Measurements from ENCODE around the gene KIAA1549. TPM values are rescaled to one million over a fixed set of nuclear protein-coding genes. Genes with fewer than 3 reads are reported as not detected.

The KIAA1549 gene
- total and polyA plus RNA-seq, 9 of the 15 experiments (the other 6 are each of a cell fraction or from before 2014, with no cell fraction given), result 0.01 to 0.29 (median 0.07) TPM

DNA sequence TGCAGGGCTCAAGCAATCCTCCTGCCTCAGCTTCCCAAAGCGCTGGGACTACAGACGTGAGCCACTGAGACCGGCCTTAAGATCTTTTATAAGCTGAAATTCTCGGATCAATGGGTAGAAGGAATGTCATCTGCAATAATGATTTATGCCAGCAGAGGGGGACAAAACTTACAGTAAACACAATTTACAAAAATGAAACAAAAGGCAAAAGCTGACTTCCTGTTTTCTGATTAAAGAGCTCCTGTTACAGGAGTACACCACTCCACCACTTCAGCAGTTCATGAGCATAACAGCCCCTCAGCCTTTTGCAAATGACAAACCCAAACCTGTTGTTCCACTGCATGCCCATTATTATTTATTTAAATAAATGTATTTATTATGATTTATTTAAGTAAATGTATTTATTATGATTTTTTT lies 94.7 kb downstream of the KIAA1549 start (continued):
- no peak for TF ChIP-seq ZNF165 (CRISPR knock-in tag; IDR thresholded peaks at IDR 0.05; ENCODE audit: borderline replicate concordance)

DNA sequence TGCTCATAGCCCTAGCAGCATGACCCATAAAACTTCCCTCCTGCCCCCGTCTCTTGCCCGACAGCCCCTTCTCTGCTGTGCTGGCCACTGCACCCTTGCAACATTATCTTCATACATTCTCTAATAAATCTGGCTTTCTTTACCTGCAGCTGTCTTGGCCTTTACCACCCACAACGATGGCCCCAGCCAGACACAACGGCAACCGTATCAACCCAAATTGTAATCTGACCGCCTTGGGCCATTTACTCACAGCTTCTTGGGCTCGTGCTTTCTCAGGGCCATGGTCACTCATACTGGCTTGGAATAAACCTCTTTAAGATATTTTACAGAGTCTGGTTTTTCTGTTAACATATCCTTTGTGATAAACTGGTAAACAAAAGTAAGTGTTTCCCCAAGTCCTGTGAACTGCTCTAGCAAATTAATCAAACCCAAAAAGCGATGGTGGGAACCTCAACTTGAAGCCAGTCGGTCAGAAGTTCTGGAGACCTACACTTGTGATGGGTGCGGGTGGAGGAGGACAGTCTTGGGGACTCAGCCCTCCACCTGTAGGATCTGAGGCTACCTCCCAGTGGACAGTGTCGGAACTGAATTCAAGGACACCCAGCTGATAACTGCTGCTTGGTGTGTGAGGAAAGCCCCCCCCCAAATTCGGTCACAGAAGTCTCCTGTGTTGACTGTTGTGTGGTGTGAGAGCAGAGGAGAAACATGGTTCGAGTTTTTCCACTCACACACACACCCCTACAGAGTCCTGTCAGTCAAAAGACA lies 95.6 kb downstream of the KIAA1549 start:
- no peaks in the 10 kb centered on the region for H3K36me3 ChIP-seq (ENCODE audit: control insufficient read depth, insufficient read depth, low read length)
- no peaks in the 10 kb centered on the region for H3K9me3 ChIP-seq (replicated peaks; ENCODE audit: control insufficient read depth, insufficient read depth, low read depth, low read length)
- TF ChIP-seq, protein P1, sequence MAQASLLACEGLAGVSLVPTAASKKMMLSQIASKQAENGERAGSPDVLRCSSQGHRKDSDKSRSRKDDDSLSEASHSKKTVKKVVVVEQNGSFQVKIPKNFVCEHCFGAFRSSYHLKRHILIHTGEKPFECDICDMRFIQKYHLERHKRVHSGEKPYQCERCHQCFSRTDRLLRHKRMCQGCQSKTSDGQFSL (CRISPR knock-in tag; IDR thresholded peaks at IDR 0.05), result peak; percentile 34; the same call in 1 of the 2 replicates
- TF ChIP-seq, protein P1 (tag; IDR thresholded peaks at IDR 0.05), result no peak
- peak in 1 of 2 experiments; percentile 23; a peak in 1 of 4 replicates for TF ChIP-seq RAD21 (CRISPR knock-in tag; conservative IDR thresholded peaks at IDR 0.05 in 1 of 2, IDR thresholded peaks at IDR 0.05 in 1 of 2)
- TF ChIP-seq STAG1 (CRISPR knock-in tag; IDR thresholded peaks at IDR 0.05; ENCODE audit: borderline replicate concordance), result 0 out of 2 replicates have a peak, but pooled peaks have one; percentile 26
- TF ChIP-seq, protein P2, sequence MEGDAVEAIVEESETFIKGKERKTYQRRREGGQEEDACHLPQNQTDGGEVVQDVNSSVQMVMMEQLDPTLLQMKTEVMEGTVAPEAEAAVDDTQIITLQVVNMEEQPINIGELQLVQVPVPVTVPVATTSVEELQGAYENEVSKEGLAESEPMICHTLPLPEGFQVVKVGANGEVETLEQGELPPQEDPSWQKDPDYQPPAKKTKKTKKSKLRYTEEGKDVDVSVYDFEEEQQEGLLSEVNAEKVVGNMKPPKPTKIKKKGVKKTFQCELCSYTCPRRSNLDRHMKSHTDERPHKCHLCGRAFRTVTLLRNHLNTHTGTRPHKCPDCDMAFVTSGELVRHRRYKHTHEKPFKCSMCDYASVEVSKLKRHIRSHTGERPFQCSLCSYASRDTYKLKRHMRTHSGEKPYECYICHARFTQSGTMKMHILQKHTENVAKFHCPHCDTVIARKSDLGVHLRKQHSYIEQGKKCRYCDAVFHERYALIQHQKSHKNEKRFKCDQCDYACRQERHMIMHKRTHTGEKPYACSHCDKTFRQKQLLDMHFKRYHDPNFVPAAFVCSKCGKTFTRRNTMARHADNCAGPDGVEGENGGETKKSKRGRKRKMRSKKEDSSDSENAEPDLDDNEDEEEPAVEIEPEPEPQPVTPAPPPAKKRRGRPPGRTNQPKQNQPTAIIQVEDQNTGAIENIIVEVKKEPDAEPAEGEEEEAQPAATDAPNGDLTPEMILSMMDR (IDR thresholded peaks at IDR 0.05 in 2 of 3, conservative IDR thresholded peaks at IDR 0.05 in 1 of 3; ENCODE audit: insufficient read depth in 2 of 3, low read depth in 1 of 3, low read length in 3 of 3), result peak; percentile 13 to 34 (median 30); a peak in 3 of 6 replicates
- TF ChIP-seq, protein P3, sequence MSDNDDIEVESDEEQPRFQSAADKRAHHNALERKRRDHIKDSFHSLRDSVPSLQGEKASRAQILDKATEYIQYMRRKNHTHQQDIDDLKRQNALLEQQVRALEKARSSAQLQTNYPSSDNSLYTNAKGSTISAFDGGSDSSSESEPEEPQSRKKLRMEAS (CRISPR knock-in tag; IDR thresholded peaks at IDR 0.05), result no peak
- no peak for TF ChIP-seq ZNF780A (CRISPR knock-in tag; IDR thresholded peaks at IDR 0.05)
- no TSS peak for BruUV-seq (replicated peaks)
- ATAC-seq, result peak; percentile 77
- peaks cover 51 to 61% of the 10 kb centered on the region in 2 experiments for H3K27me3 ChIP-seq (ENCODE audit: control insufficient read depth in 2 of 2, insufficient read depth in 2 of 2, low read length in 2 of 2)
- H2AFZ ChIP-seq (ENCODE audit: low read depth, low read length), result no peak overlapping the region
- peaks cover 3% of the 10 kb centered on the region for H3K9me1 ChIP-seq (ENCODE audit: control insufficient read depth, insufficient read depth, low read length)
- DNase-seq (ENCODE audit: extremely low read depth in 1 of 4, low spot score in 3 of 4), result peak; percentile 22 to 59 (median 42)
- H3K79me2 ChIP-seq (ENCODE audit: control insufficient read depth, insufficient read depth, low read length), result no peaks in the 10 kb centered on the region
- 3% methylated on average over 13 of the region's 13 CpGs for WGBS (ENCODE audit: insufficient coverage, low coverage, missing lambda C conversion rate)
- no peak overlapping the region; a peak in 1 of 4 replicates for H3K9ac ChIP-seq (ENCODE audit: insufficient read depth in 1 of 2, low read depth in 2 of 2, low read length in 2 of 2)
- no peaks in the 10 kb centered on the region for H3K4me1 ChIP-seq (replicated peaks in 1 of 2; ENCODE audit: control insufficient read depth in 2 of 2, insufficient read depth in 2 of 2, low read length in 2 of 2)
- H3K27ac ChIP-seq (ENCODE audit: extremely low read depth, low read depth, low read length), result no peak overlapping the region
- in situ Hi-C loops (cut with MboI) (no loop called here), intact Hi-C loops (cut with micrococcal nuclease) (loop anchor here (1.0 to 10.0 kb wide), 4 partner anchors 97 to 242 kb away; no protein-coding TSS in a partner anchor)
- no peak for FAIRE-seq
- no peaks in the 10 kb centered on the region for H4K20me1 ChIP-seq (replicated peaks; ENCODE audit: control insufficient read depth, insufficient read depth, low read length)
- H3K4me3 ChIP-seq, result no peak overlapping the region
- H3K4me2 ChIP-seq (ENCODE audit: insufficient read depth, low read length), result no peak overlapping the region
- POLR2A ChIA-PET, result interaction anchor here (0.5 to 1.3 kb wide), 5 partner anchors 8 to 638 kb away, joined by 3 to 9 read pairs (median 5); partner anchors contain the start of genes CLEC2L and KIAA1549
- CTCF ChIA-PET (ENCODE audit: low intra/inter-chr PET ratio), result interaction anchor here (1.3 to 1.6 kb wide), 2 partner anchors 189 to 242 kb away, joined by 5 to 9 read pairs; no protein-coding TSS in a partner anchor
